HPDE6-E6E7 (cell line): Measurements from ENCODE around the gene SMARCB1.

Source experiments
- DNase-seq: peaks from one replicate; pipeline ENCODE4 v3.0.0; 2011; ENCODE audit warnings: missing footprints; ENCODE audit errors: extremely low spot score

The SMARCB1 gene

DNA sequence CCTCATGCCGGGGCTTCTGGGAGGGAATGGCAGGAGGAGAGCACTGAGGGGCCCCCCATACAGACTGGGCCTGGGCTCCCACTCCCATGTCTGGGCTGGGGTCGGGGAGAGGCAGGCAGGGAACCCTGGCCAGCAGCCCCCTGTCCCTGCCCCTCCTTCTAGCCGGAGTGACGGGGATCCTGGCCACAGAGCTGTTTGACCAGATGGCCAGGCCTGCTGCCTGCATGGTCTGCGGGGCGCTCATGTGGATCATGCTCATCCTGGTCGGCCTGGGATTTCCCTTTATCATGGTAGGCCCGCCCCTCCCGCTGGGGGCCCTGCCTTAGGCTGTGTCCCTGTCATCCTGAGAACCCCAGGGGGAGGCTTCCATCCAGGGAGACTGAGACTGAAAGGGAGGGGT, 97.4 kb downstream of the SMARCB1 start:
- no peak for DNase-seq
